Fibroblast of skin of scalp (primary cell): ENCODE measurements around the gene SCYGR2.

ENCODE experiments used
- DNase-seq: peaks from one replicate; pipeline ENCODE4 v3.0.0-alpha.2; 2013

Gene SCYGR2

DNA sequence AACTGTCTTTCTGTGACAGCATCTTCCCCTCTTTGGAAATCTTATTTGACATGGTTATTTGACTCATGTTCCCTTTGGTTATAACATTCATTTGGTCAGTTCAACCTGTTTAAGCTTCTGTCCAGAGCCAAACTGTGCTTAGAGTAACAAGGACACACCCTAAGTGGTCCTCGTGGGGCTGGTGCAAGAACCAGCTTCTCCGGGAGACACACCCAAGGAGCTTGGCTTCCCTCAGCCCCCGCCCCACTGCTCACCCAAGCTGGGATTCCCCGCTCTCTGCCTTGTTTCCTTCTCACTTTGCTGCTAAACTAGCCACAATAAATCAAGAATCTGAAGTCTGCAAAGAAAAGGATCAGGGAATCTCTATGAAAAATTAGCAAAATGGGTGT lies 14.6 kb downstream of the SCYGR2 start:
- DNase-seq: no peak

DNA sequence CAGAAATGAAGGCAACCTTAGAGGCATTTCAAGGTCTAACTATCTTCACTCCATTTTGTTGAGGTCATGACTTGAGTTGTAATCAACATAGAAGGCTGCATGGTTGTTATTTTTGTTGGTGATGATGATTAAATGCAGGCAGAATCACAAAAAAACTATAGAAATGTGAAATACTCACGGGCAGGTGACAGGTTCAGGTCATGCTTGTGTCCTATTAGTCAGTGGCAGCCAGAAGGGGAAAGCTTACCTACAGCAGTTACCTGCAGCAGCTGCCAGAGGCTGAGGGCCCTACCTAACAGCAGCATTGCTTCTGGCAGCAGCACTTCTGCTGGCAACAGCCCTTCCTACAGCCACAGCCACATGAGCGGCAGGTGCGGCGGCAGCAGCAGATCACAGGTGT lies 15.6 kb downstream of the SCYGR2 start:
- DNase-seq: no peak

DNA sequence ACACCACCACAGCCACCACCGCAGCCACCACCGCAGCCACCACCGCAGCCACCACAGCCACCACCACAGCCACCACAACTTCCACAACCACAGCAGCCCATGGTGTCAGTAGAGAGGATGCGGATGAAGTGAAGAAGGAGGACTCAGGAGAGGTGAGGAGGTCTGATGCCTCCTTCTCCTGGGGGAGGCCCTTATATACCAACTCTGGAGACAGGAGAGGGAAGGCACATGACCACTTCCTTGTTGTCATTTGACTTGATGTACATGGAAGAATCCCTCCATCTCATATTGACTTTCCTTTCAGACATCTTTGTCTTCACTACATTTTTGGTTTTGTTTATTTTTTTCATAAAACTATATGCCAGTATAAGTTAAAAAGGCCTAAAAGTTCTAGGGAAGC lies 16.0 kb downstream of the SCYGR2 start, which contains the start of gene SCYGR3:
Gene SCYGR3, minus strand, starts transcription at position 101 of the 400 bp plus-strand sequence. Its CDS starts 0 bp downstream, at position 101.
- no peak for DNase-seq

DNA sequence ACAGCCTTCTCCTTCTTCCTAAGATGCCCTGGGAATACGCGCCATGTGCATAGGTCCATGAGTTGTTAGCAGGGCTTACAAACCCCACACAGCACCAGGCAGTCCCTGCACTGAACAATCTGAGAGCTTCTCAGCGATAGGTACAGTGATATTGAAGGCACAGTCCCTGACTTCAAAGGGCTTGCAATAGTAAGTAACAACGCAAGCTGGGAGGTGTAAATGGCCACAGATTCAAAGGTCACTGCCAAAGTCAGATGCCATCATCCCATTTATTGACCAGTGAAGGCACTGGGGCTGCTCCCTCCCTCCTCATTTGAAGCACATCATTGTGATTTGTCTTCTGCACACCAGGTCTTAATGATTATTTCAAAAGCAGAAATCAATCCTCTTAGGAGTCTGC lies 16.5 kb downstream of the SCYGR2 start:
- no peak for DNase-seq

DNA sequence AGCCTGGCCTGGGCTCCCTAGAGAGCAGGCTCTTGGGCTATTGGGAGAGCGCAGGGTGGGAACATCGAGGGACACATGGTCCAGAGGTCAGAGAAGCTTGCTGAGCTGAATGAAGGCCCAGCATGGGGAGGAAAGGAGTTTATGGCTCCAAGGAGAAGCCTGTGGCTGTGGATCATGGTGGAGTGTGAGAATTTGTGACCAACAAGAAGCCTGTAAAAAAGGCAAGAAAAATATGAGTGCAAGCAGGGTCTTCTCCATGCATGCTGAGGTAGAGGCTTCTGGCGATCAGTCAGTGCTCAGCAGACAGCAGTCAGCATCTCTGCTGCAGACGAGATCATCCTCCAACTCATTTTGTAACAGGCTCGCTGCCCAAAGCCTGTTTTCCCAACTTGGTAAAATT lies 17.2 kb downstream of the SCYGR2 start:
- DNase-seq: no peak

DNA sequence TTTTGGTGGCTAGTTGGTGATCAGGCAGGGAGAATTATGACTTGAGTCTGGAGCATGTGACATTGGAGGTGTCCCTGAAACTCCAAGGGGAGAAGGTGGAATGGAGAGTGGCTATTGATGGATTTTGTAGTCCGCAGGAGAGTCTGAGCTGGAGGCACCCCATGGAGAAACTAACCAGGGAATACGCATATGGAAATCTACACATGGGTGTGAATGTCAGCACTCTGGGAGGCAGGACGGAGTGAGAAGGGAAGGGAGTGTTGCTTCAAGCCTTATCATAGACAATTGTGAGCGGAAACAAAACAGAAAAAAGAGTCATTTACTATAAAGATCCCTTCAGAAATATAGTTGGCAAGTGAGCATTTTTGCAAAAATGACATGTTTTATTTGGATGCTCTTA lies 17.9 kb downstream of the SCYGR2 start:
- peak; percentile 3 for DNase-seq

DNA sequence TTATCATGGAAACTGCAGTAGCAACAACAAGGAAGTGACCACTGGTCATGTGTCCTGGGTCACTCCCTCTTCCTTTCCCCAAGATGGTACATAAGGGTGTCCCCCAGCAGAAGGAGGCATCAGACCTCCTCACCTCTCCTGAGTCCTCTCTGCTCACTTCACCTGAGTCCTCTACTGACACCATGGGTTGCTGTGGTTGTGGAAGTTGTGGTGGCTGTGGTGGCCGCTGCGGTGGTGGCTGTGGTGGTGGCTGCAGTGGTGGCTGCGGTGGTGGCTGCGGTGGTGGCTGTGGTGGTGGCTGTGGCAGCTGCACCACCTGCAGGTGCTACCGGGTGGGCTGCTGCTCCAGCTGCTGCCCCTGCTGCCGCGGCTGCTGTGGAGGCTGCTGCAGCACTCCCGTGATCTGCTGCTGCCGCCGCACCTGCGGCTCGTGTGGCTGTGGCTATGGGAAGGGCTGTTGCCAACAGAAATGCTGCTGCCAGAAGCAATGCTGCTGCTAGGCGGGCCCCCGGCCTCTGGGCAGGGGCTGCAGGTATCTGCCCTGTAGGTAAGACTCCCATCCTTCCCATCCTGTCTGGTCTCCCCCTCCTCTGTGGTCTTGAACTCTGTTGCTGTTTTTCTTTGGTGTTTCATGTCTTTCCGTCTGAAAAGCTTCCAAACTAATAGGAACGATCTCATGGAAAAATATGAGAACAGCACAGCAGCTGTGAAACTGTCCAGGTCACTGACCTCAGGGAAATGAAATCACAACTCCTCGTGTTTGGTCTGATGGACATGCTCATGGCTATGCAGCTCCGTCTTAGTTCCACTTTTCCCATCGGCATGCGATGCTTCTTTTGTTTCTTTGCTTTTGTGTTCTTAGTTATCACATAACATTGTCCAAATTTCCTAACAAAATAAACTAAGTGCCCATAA lies 18.9 kb downstream of the SCYGR2 start, which contains the start of gene SCYGR4:
Gene SCYGR4, plus strand, starts transcription at position 183 of the 915 bp plus-strand sequence. Its CDS starts 0 bp downstream, at position 183.
- DNase-seq: no peak

DNA sequence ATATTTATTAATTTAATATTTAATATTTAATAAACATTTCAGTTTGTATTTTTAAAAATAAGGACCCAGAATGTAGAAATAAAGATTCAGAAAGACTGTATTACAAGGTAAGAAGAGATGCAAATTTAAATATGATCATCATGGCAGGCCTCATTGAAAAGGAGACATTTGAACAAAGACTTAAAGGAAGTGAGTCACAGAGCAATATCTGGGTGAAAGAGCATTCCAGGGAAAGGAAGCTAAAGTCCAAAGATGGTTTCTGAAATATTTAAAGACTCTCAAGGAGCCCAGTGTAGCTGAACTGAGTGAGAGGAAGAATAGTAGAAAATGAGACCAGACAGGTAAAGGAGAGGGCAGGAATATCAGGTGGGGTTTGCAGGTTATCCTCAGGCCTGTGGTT lies 24.5 kb downstream of the SCYGR2 start:
- peak; percentile 58 for DNase-seq

DNA sequence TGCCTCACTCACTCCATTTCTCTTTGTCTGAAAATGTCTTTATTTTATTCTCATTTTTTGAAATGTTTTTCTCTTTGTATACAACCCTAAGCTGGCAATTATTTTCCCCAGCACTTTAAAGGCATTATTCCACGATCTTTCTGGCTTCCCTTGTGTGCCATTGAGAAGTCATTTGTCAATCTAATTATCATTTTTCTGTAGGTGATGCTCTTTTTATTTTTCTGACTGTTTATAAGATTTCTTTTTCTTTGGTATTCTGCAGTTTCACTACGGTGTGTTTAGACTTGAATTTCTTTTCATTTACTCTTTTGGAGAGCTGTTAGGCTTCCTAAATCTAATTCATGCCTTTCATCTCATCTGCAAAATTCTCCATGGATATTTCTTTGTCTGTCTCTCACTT lies 26.7 kb downstream of the SCYGR2 start:
- no peak for DNase-seq

DNA sequence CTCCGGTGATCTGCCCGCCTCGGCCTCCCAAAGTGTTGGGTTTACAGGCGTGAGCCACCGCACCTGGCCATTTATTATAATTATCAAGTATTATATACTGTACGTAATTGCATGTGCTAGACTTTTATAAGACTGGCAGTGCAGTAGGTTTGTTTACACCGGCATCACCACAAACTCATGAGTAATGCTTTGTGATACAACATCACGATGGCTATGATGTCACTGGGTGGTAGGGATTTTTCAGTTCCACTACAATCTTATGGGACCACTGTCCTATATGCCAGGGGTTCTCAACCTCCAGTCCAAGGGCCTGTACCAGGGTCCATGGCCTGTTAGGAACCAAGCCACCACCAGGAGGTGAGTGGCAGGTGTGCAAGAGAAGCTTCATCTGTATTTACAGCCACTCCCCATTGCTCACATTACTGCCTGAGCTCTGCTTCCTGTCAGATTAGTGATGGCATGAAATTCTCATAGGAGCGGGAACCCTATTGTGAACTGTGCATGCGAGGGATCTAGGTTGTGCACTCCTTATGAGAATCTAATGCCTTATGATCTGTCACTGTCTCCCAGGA lies 28.0 kb downstream of the SCYGR2 start:
- no peak for DNase-seq

DNA sequence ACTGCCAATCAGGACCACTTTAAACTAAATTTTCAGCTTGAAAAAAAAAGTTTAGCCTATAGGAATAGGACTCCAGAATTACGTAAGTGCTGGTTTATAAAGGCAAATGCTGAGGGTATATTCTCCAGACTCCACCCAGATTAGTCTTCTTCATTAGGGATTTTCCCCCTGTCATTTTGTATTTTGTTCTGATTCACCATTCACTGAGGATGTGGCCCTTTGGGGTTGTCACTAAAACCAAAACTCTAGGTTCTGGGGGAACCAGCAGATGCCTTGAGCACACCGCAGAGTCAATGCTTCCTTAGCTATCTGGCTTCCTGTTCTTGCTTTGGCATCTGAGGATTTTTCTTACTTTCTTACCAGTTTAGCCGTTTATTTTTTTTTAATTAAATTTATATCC lies 29.1 kb downstream of the SCYGR2 start:
- no peak for DNase-seq

DNA sequence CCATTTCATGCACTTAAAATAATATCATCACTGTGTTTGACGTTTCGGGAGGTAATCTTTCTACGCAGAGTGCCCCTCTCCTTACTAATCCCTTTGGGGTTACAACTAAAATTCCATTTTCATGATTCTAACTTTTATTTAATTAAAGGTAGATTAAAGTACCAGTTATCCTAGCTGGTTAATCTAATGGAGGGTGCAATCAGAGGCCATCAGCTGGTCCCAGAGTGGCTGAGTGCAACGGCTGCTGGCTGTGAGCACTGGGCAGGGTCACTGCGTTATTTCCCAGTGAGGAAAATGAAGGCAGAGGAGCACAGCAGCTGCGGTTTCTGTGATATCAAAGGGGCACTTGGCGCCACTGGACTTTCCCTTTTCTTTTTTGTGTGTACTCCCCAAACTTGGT lies 30.7 kb downstream of the SCYGR2 start:
- DNase-seq: no peak

DNA sequence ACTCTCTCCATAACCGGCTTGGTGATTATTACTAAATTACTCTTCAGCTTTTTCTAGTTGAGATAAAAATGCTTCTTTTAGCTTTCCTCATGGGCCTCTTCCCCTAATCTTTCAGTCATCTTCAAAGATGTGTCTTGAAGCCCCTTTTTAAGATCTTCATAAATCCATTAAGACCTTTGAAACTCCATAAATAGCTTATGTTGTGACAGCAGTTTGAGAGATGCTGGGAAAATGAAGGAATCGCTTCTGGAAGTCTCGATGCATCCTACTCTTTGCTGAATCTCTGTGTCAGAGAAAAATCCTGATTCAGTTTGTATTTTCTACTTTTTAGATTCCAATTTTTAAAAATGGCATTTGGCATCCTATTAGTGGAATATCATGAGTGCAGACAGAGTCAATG lies 31.6 kb downstream of the SCYGR2 start:
- DNase-seq: no peak

DNA sequence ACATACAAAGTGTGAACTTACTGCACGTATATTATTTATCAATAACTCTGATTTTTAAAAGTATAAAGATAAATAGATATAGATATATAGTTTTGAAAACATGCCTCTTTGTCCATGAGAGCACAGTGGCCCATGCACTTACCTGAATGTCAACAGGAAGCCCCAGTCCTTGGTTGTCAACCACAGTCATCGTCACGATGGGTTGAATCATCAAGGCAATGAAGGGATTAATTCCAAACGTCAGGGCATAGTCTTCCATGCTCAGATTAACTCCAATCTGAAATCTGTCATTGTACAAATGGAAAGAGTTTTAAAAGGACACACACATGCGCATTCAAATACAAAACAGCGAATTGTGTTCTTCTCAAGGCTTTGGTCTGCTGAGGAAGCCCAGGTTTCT lies 34.1 kb downstream of the SCYGR2 start:
- no peak for DNase-seq

DNA sequence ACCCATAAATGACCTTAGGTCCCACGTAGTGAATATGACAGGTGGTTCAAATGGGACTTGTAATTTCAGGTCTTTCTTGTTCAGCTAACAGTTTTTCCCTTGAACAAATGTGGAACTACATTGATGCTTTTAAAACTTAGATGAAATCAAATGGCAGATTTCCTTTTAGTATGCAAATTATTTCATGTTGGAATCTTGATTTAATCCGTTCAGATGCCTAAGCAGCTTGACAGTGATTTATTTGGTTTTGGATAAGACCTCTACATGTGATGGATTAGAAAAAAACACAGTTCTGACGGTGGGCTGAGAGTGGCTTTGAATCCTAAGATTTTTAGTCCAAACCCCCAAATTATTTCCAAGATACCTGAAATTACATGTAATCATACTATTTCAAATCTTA lies 35.5 kb downstream of the SCYGR2 start:
- DNase-seq: no peak

DNA sequence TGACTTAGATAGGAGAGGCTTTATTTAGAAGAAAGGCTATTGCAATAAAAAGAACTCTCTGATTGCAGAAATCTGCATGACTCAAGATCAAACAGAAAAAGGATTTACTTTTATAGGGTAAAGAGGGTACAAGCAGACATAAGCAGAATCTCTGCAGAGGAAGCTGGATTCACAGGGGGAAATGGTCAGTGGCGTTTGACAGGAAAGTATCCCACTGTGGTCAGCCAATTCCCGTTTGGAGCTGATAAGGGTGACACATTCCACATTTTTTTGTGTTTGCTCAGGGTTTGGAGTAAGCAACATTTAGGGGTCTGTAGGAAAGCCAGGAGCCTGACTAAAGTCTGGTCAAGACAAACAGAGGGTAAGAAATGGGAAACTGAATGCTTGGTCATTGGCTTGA lies 44.0 kb downstream of the SCYGR2 start:
- DNase-seq: peak; percentile 8

DNA sequence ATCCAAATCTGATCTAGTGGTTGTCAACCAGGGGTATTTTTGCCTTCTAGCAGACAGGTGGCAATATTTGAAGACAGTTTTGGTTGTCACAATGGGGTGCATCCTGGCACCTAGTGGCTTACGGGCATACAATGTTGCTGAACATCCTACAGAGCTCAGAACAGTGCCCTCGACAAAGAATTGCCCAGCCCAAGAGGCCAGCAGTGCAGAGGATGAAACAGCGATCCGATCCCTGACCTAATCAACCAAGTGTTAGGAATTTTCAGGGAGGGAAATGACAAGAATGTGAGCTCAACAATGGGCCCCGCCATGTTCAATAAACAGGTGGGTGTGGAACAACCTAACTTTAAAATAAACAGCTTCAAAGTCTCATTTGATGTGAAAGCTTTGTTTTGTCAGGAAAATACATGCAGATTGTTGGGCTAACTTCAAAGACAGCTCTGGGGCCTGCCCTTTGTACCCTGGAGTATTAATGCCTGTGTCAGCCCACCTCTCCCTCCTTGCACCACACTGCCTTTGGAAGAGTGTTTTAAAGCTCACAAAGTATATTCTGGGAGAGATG lies 45.4 kb downstream of the SCYGR2 start:
- no peak for DNase-seq
